Epithelial cell of proximal tubule (primary cell): Measurements from ENCODE around the gene C14orf93. TPM values are rescaled to one million over a fixed set of nuclear protein-coding genes. Genes with fewer than 3 reads are reported as not detected.

Source experiments
- DNase-seq: peaks from one replicate; pipeline ENCODE4 v3.0.0-alpha.2; 2011; ENCODE audit warnings: low read depth
- H3K4me3 ChIP-seq: 2 replicates; pipeline ENCODE4 v1.5.1; 2011; ENCODE audit warnings: low read depth, mild to moderate bottlenecking, low read length
- CTCF ChIP-seq: conservative IDR thresholded peaks from 2 replicates; pipeline ENCODE4 v1.5.1; 2012; ENCODE audit warnings: low read depth, mild to moderate bottlenecking, low read length
- total RNA-seq: library from RNA; depleted of rRNA; stranded (reverse); fragments of >200 nt; gene quantifications from 2 replicates; pipeline ENCODE4 v1.2.3, GENCODE V29; 2015

Gene C14orf93
- total RNA-seq, 1 donor from 2014 or later: 9.4 TPM

- peak; percentile 93 for DNase-seq
- H3K4me3 ChIP-seq: peak within 1 kb of the TSS; percentile 88
- TF ChIP-seq CTCF: no peak
These were observed 24.8 kb upstream of the C14orf93 start, which contains the start of gene PSMB5 for GRCh38 chr14:23034498-23035302. Gene PSMB5 (minus strand): TSS chr14:23034900. CDS start chr14:23034881, 19 bp downstream.

- no peak for TF ChIP-seq CTCF
- no peak for DNase-seq
These were observed 24.0 kb upstream of the C14orf93 start for GRCh38 chr14:23033801-23034497.

GRCh38 chr14:23033251-23033727 is 23.3 kb upstream of the C14orf93 start:
- no peak for TF ChIP-seq CTCF
- peak overlapping the region; percentile 88 for H3K4me3 ChIP-seq
- no peak for DNase-seq

More at GRCh38 chr14:23033801-23034497, 24.0 kb upstream of the C14orf93 start:
- peak overlapping the region; percentile 88 for H3K4me3 ChIP-seq

GRCh38 chr14:23030936-23031335 is 21.0 kb upstream of the C14orf93 start:
- H3K4me3 ChIP-seq: no peak overlapping the region
- DNase-seq: no peak
- no peak for TF ChIP-seq CTCF

- DNase-seq: no peak
- no peak overlapping the region for H3K4me3 ChIP-seq
- TF ChIP-seq CTCF: no peak
These were observed 18.9 kb upstream of the C14orf93 start for GRCh38 chr14:23028799-23029198.

GRCh38 chr14:23025151-23025814 is 15.3 kb upstream of the C14orf93 start:
- no peak for TF ChIP-seq CTCF
- DNase-seq: no peak

More at GRCh38 chr14:23025151-23025814, 15.3 kb upstream of the C14orf93 start:
- H3K4me3 ChIP-seq: no peak overlapping the region
